ENCODE results near the gene RASAL1. TPM values are rescaled to one million over a fixed set of nuclear protein-coding genes. Genes with fewer than 3 reads are reported as not detected.

RASAL1 gene
- total RNA-seq, 1 experiment from 2014 or later = 4.4 TPM

GRCh38 chr12:113077057-113077858, 58.3 kb downstream of the RASAL1 start:
- Histone ChIP-seq H3K4me3 (ENCODE audit: insufficient read depth, low read depth, low read length) (peak overlapping the region; percentile 48), H3K27me3 (ENCODE audit: control insufficient read depth, insufficient read depth, low read length) (peaks cover 32% of the 10 kb centered on the region), H3K36me3 (replicated peaks; ENCODE audit: control insufficient read depth, insufficient read depth, low read length) (no peaks in the 10 kb centered on the region)
- DNase-seq = peak; percentile 82

GRCh38 chr12:113075137-113075683, 60.4 kb downstream of the RASAL1 start:
- no peak for DNase-seq
- Histone ChIP-seq H3K36me3 (replicated peaks; ENCODE audit: control insufficient read depth, insufficient read depth, low read length) (no peaks in the 10 kb centered on the region), H3K27me3 (ENCODE audit: control insufficient read depth, insufficient read depth, low read length) (peaks cover 32% of the 10 kb centered on the region)

GRCh38 chr12:113073586-113073985, 62.0 kb downstream of the RASAL1 start:
- H3K27me3 ChIP-seq (ENCODE audit: control insufficient read depth, insufficient read depth, low read length) = peaks cover 24% of the 10 kb centered on the region
- no peak for DNase-seq
- no peak overlapping the region for H3K4me3 ChIP-seq (ENCODE audit: insufficient read depth, low read depth, low read length)
- H3K36me3 ChIP-seq (replicated peaks; ENCODE audit: control insufficient read depth, insufficient read depth, low read length) = no peaks in the 10 kb centered on the region

More at GRCh38 chr12:113075137-113075683, 60.4 kb downstream of the RASAL1 start:
- no peak overlapping the region for H3K4me3 ChIP-seq (ENCODE audit: insufficient read depth, low read depth, low read length)

- Histone ChIP-seq H3K4me3 (ENCODE audit: insufficient read depth, low read depth, low read length) (no peak overlapping the region), H3K36me3 (replicated peaks; ENCODE audit: control insufficient read depth, insufficient read depth, low read length) (no peaks in the 10 kb centered on the region), H3K27me3 (ENCODE audit: control insufficient read depth, insufficient read depth, low read length) (peaks cover 12% of the 10 kb centered on the region)
- no peak for DNase-seq
These were observed 63.4 kb downstream of the RASAL1 start for GRCh38 chr12:113072136-113072535.

- no peaks in the 10 kb centered on the region for H3K36me3 ChIP-seq (replicated peaks; ENCODE audit: control insufficient read depth, insufficient read depth, low read length)
- H3K27me3 ChIP-seq (ENCODE audit: control insufficient read depth, insufficient read depth, low read length) = peaks cover 6% of the 10 kb centered on the region; the same call in 1 of the 2 replicates
- DNase-seq = peak; percentile 66
- no peak overlapping the region for H3K4me3 ChIP-seq (ENCODE audit: insufficient read depth, low read depth, low read length)
These were observed 64.1 kb downstream of the RASAL1 start for GRCh38 chr12:113071135-113072112.

- no peak overlapping the region for H3K4me3 ChIP-seq (ENCODE audit: insufficient read depth, low read depth, low read length)
- peaks cover 3% of the 10 kb centered on the region; the same call in 1 of the 2 replicates for H3K27me3 ChIP-seq (ENCODE audit: control insufficient read depth, insufficient read depth, low read length)
- no peaks in the 10 kb centered on the region for H3K36me3 ChIP-seq (replicated peaks; ENCODE audit: control insufficient read depth, insufficient read depth, low read length)
- DNase-seq = no peak
These were observed 65.2 kb downstream of the RASAL1 start for GRCh38 chr12:113070117-113070906.

- Histone ChIP-seq H3K4me3 (ENCODE audit: insufficient read depth, low read depth, low read length) (no peak overlapping the region), H3K36me3 (replicated peaks; ENCODE audit: control insufficient read depth, insufficient read depth, low read length) (no peaks in the 10 kb centered on the region), H3K27me3 (ENCODE audit: control insufficient read depth, insufficient read depth, low read length) (no peaks in the 10 kb centered on the region)
- no peak for DNase-seq
These were observed 65.8 kb downstream of the RASAL1 start for GRCh38 chr12:113069751-113070116.

- no peak overlapping the region for H3K4me3 ChIP-seq (ENCODE audit: insufficient read depth, low read depth, low read length)
- no peaks in the 10 kb centered on the region for H3K36me3 ChIP-seq (replicated peaks; ENCODE audit: control insufficient read depth, insufficient read depth, low read length)
- H3K27me3 ChIP-seq (ENCODE audit: control insufficient read depth, insufficient read depth, low read length) = no peaks in the 10 kb centered on the region; the same call in 1 of the 2 replicates
- no peak for DNase-seq
These were observed 66.4 kb downstream of the RASAL1 start for GRCh38 chr12:113069149-113069548.

- Histone ChIP-seq H3K36me3 (replicated peaks; ENCODE audit: control insufficient read depth, insufficient read depth, low read length) (no peaks in the 10 kb centered on the region), H3K27me3 (ENCODE audit: control insufficient read depth, insufficient read depth, low read length) (no peaks in the 10 kb centered on the region; the same call in 1 of the 2 replicates), H3K4me3 (ENCODE audit: insufficient read depth, low read depth, low read length) (no peak overlapping the region)
- no peak for DNase-seq
These were observed 67.3 kb downstream of the RASAL1 start for GRCh38 chr12:113067987-113068935.

- peak; percentile 50 for DNase-seq
- Histone ChIP-seq H3K27me3 (ENCODE audit: control insufficient read depth, insufficient read depth, low read length) (no peaks in the 10 kb centered on the region; the same call in 1 of the 2 replicates), H3K4me3 (ENCODE audit: insufficient read depth, low read depth, low read length) (no peak overlapping the region), H3K36me3 (replicated peaks; ENCODE audit: control insufficient read depth, insufficient read depth, low read length) (no peaks in the 10 kb centered on the region)
These were observed 68.7 kb downstream of the RASAL1 start for GRCh38 chr12:113066813-113067400.

- H3K4me3 ChIP-seq (ENCODE audit: insufficient read depth, low read depth, low read length) = peak overlapping the region; percentile 20; the same call in 1 of the 2 replicates
- peak; percentile 98 for DNase-seq
- no peaks in the 10 kb centered on the region; the same call in 1 of the 2 replicates for H3K27me3 ChIP-seq (ENCODE audit: control insufficient read depth, insufficient read depth, low read length)
- no peaks in the 10 kb centered on the region for H3K36me3 ChIP-seq (replicated peaks; ENCODE audit: control insufficient read depth, insufficient read depth, low read length)
These were observed 70.2 kb downstream of the RASAL1 start for GRCh38 chr12:113065126-113066007.
